Large intestine (tissue), 3 donors: ENCODE data around the gene SF3B1. TPM values are rescaled to one million over a fixed set of nuclear protein-coding genes. Genes with fewer than 3 reads are reported as not detected.
"Not testable (repeated sequence)": the region's sequence is repeated elsewhere in the genome, so short reads cannot be mapped to it uniquely, and the experiment has no call there.

Source experiments
- DNase-seq, 2 donors: peaks; one replicate each; pipeline versions ENCODE4 v3.0.0 to v3.0.0-alpha.2; 2013
- H3K27ac ChIP-seq: one replicate; pipeline ENCODE4 v1.5.1; 2013; ENCODE audit warnings: low read length
- H3K27me3 ChIP-seq: 2 replicates; pipeline ENCODE4 v1.6.1; 2013; ENCODE audit warnings: low read length; ENCODE audit not compliant: control insufficient read depth, insufficient read depth
- H3K36me3 ChIP-seq: 2 replicates; pipeline ENCODE4 v1.6.1; 2013; ENCODE audit warnings: low read length; ENCODE audit not compliant: control insufficient read depth, insufficient read depth
- H3K4me1 ChIP-seq: one replicate; pipeline ENCODE4 v1.6.1; 2013; ENCODE audit warnings: low read length; ENCODE audit not compliant: control insufficient read depth, insufficient read depth
- H3K4me3 ChIP-seq: one replicate; pipeline ENCODE4 v1.5.1; 2013; ENCODE audit warnings: low read length
- H3K9me3 ChIP-seq: one replicate; pipeline ENCODE4 v1.6.1; 2013; ENCODE audit warnings: mild to moderate bottlenecking, low read depth, low read length, moderate library complexity; ENCODE audit not compliant: control insufficient read depth
- whole genome bisulfite sequencing: methylation state at CpG from one replicate; pipeline ENCODE4 v1.1.5; 2013; ENCODE audit warnings: low lambda C conversion rate; ENCODE audit not compliant: insufficient coverage; 5-methylcytosine and 5-hydroxymethylcytosine counted together
- polyA plus RNA-seq: library from polyadenylated mRNA; unstranded; fragments of 120-200 nt; gene quantifications from one replicate; pipeline ENCODE4 v1.2.1, GENCODE V29; 2013

The SF3B1 gene
- polyA plus RNA-seq, 1 donor: 347 TPM

- H3K9me3 ChIP-seq: no peaks in the 10 kb centered on the region
- no peak for DNase-seq
- H3K27ac ChIP-seq: no peak overlapping the region
- H3K4me1 ChIP-seq: peaks cover 8% of the 10 kb centered on the region
- H3K27me3 ChIP-seq: no peaks in the 10 kb centered on the region
- no peaks in the 10 kb centered on the region for H3K36me3 ChIP-seq
- WGBS: no CpG with 5 or more reads among the region's 2 CpGs
- no peak overlapping the region for H3K4me3 ChIP-seq
Observed at GRCh38 chr2:197437380-197437779, 2.6 kb upstream of the SF3B1 start.

DNA sequence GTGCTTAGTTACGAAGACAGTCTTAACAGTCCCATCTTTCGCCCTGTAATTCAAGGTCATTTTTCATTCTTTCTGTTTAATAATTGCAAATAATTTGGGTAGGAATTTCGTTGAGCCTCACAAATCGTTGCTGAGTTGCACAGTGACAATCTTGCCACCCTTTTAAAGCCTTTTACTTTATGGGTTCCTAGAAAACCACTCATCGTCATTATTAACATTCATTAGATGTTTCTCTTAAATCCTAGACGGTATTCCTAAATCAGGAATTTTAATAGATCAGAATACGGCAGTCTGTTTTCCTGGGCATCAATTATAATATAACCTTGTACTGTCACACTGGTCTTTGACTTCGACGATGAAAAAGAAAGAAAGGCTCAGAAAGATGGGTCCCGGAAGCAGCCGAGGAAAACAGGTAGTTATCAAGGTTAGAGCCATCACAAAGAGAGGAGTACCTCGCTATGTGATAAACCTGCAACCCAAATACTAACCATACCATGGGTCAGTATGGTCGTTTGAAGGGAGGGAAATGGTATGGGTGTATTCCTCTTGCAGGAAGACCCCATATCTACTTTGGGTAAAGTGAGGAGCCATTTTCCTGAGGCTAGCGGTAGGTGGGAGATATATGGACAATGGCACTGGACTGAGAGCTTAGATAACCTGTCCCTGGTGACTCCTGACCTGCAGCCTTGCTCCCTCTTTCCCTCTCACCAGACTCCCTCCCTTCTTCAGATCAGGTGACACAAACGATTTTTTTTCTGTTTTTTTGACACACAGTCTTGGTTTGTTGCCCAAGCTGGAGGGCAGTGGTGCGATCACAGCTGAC, 981 bp upstream of the SF3B1 start:
- WGBS: 0% methylated on average over 3 of the region's 16 CpGs
- H3K4me3 ChIP-seq: peak overlapping the region; percentile 83
- peak overlapping the region; percentile 96 for H3K27ac ChIP-seq
- no peaks in the 10 kb centered on the region for H3K36me3 ChIP-seq
- no peaks in the 10 kb centered on the region for H3K27me3 ChIP-seq
- peaks cover 14% of the 10 kb centered on the region for H3K4me1 ChIP-seq
- DNase-seq: peak in 1 of 2 donors; percentile 66
- H3K9me3 ChIP-seq: no peaks in the 10 kb centered on the region

GRCh38 chr2:197433780-197434438, 919 bp downstream of the SF3B1 start:
- Histone ChIP-seq H3K27me3 (no peaks in the 10 kb centered on the region), H3K9me3 (no peaks in the 10 kb centered on the region), H3K4me3 (peak overlapping the region; percentile 83), H3K36me3 (peaks cover 5% of the 10 kb centered on the region), H3K4me1 (peaks cover 14% of the 10 kb centered on the region), H3K27ac (peak overlapping the region; percentile 96)
- 0% methylated on average over 3 of the region's 11 CpGs for WGBS
- peak in 1 of 2 donors; percentile 23 for DNase-seq

DNA sequence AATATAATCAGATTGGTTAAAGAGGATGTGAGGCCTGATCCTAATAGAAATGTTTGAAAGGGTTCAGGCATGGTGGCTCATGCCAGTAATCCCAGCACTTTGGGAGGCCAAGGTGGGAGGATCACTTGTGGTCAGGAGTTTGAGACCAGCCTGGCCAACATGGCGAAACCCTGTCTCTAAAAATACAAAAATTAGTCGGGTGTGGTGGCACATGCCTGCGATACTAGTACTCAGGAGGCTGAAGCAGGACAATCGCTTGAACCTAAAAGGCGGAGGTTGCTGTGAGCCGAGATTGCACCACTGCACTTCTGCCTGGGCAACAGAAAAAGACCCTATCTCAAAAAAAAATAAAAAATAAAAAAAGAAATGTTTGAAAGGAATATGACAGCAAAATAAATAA, 2.3 kb downstream of the SF3B1 start:
- DNase-seq, H3K27me3 ChIP-seq, H3K27ac ChIP-seq, H3K36me3 ChIP-seq, H3K9me3 ChIP-seq, H3K4me3 ChIP-seq: not testable (repeated sequence)
- 50% methylated on average over 2 of the region's 6 CpGs for WGBS
- H3K4me1 ChIP-seq: peaks cover 14% of the 10 kb centered on the region

DNA sequence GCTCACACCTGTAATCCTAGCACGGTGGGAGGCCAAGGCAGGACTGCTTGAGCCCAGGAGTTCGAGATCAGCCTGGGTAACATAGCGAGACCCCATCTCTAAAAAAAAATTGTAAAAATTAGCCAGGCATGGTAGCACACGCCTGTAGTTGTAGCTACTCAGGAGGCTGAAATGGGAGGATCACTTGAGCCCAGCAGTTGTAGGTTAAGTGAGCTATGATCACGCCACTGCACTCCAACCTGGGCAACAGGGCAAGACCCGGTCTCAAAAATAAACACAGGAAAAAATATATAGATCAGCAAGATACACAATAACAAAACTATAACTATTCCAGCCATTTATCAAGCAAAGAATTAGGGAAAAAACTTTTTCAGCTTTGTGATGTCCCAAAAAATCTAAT, 3.0 kb downstream of the SF3B1 start:
- H3K9me3 ChIP-seq: no peaks in the 10 kb centered on the region
- no peak overlapping the region for H3K4me3 ChIP-seq
- 100% methylated on average over 1 of the region's 6 CpGs for WGBS
- no peak for DNase-seq
- peaks cover 9% of the 10 kb centered on the region for H3K36me3 ChIP-seq
- peaks cover 14% of the 10 kb centered on the region for H3K4me1 ChIP-seq
- H3K27ac ChIP-seq: no peak overlapping the region
- H3K27me3 ChIP-seq: no peaks in the 10 kb centered on the region

- H3K27ac ChIP-seq: no peak overlapping the region
- peaks cover 8% of the 10 kb centered on the region for H3K4me1 ChIP-seq
- H3K36me3 ChIP-seq: peaks cover 16% of the 10 kb centered on the region
- H3K9me3 ChIP-seq: no peaks in the 10 kb centered on the region
- H3K27me3 ChIP-seq: no peaks in the 10 kb centered on the region
- no peak for DNase-seq
- WGBS: 100% methylated on average over 2 of the region's 3 CpGs
- no peak overlapping the region for H3K4me3 ChIP-seq
Observed at GRCh38 chr2:197427986-197428385, 6.8 kb downstream of the SF3B1 start.

DNA sequence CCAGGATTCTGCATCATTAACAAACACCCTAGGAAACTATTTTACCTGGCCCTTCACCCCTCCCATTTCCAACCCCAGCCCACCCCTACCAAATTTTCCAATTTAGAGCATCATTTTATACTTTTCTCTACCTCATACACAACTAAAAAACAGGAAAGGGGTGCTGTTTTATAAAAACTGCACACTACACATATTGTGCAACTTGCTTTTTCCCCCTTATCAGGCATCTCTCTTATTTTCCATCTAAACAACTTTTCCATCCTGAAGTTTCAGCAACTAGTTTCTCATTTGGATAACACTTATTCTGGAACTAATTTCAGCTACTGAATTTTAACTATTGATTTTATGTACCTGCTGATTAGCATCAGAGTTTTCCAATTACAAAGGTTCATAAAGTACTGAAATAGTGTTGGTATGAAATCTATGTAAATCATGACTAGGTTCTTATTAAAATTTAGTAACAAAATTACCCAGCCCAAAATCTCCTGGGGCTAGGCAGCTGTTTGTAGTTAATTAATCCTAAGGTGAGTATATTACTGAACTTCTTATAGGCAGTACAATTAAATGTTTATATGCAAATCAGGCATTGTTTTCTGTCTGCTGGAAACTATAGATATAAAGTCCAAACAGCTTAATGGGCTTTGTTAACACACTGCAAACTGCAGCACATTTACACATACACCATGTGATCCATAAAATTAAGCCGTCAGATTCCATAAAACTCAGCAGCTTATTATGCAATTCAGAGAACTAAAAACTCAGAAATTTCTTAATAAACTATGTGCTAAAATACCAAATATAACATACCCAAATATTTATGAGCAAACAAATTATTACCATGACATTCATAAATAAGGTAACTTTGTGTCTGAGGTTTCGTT, 7.9 kb downstream of the SF3B1 start:
- WGBS: 90% methylated on average over 1 of the region's 2 CpGs
- H3K9me3 ChIP-seq: no peaks in the 10 kb centered on the region
- no peak overlapping the region for H3K4me3 ChIP-seq
- H3K27me3 ChIP-seq: no peaks in the 10 kb centered on the region
- DNase-seq: peak in 1 of 2 donors; percentile 25
- H3K27ac ChIP-seq: no peak overlapping the region
- peaks cover 3% of the 10 kb centered on the region for H3K4me1 ChIP-seq
- peaks cover 23% of the 10 kb centered on the region for H3K36me3 ChIP-seq

GRCh38 chr2:197425550-197425949, 9.3 kb downstream of the SF3B1 start:
- Histone ChIP-seq H3K27me3 (no peaks in the 10 kb centered on the region), H3K4me1 (no peaks in the 10 kb centered on the region), H3K36me3 (peaks cover 34% of the 10 kb centered on the region), H3K4me3 (no peak overlapping the region), H3K9me3 (no peaks in the 10 kb centered on the region), H3K27ac (no peak overlapping the region)
- DNase-seq: no peak
- no CpG with 5 or more reads among the region's 7 CpGs for WGBS

- Histone ChIP-seq H3K4me1 (no peaks in the 10 kb centered on the region), H3K9me3 (no peaks in the 10 kb centered on the region), H3K4me3 (no peak overlapping the region), H3K27ac (no peak overlapping the region), H3K27me3 (no peaks in the 10 kb centered on the region), H3K36me3 (peaks cover 47% of the 10 kb centered on the region)
- WGBS: no CpG with 5 or more reads among the region's 2 CpGs
- DNase-seq: no peak
Observed at GRCh38 chr2:197423307-197423706, 11.5 kb downstream of the SF3B1 start.

- Histone ChIP-seq H3K36me3 (peaks cover 77% of the 10 kb centered on the region), H3K27ac (no peak overlapping the region), H3K4me1 (no peaks in the 10 kb centered on the region), H3K9me3 (no peaks in the 10 kb centered on the region), H3K4me3 (no peak overlapping the region), H3K27me3 (no peaks in the 10 kb centered on the region)
- DNase-seq: no peak
Observed at GRCh38 chr2:197419438-197419837, 15.4 kb downstream of the SF3B1 start.
